KMS-11 (cell line): ENCODE results near the gene PRR15L.

Experiments used
- H2AFZ ChIP-seq: fragments of 200-600 bp; sonication (generic); 2 replicates; pipeline ENCODE4 v1.6.1; 2016; ENCODE audit warnings: antibody characterized with exemption, mixed run types, low read depth
- H3K27ac ChIP-seq: fragments of 200-600 bp; sonication (generic); 2 replicates; pipeline ENCODE4 v1.6.1; 2016; ENCODE audit warnings: mild to moderate bottlenecking, mixed run types
- H3K27me3 ChIP-seq: fragments of 200-600 bp; sonication (generic); 2 replicates; pipeline ENCODE4 v1.6.1; 2017; ENCODE audit warnings: mild to moderate bottlenecking, low read depth, mixed run types, moderate library complexity; ENCODE audit not compliant: insufficient read depth
- H3K36me3 ChIP-seq: fragments of 200-600 bp; sonication (generic); 2 replicates; pipeline ENCODE4 v1.6.1; 2017; ENCODE audit warnings: mild to moderate bottlenecking, mixed run types; ENCODE audit not compliant: insufficient read depth
- H3K4me1 ChIP-seq: fragments of 200-600 bp; sonication (generic); 2 replicates; pipeline ENCODE4 v1.6.1; 2016; ENCODE audit warnings: mild to moderate bottlenecking, low read depth, mixed run types; ENCODE audit not compliant: poor library complexity, severe bottlenecking
- H3K4me2 ChIP-seq: fragments of 200-600 bp; sonication (generic); 2 replicates; pipeline ENCODE4 v1.7.0; 2016; ENCODE audit warnings: mild to moderate bottlenecking, mixed run types
- H3K4me3 ChIP-seq: fragments of 200-600 bp; sonication (generic); IDR thresholded peaks from 2 replicates; pipeline ENCODE4 v1.6.1; 2017; ENCODE audit warnings: low read depth, low read length, mixed read lengths; ENCODE audit not compliant: insufficient read depth
- H3K79me2 ChIP-seq: fragments of 200-600 bp; sonication (generic); 2 replicates; pipeline ENCODE4 v1.6.1; 2016; ENCODE audit warnings: low read depth, mixed run types; ENCODE audit not compliant: insufficient read depth
- H3K9ac ChIP-seq: fragments of 200-600 bp; sonication (generic); 2 replicates; pipeline ENCODE4 v1.6.1; 2016; ENCODE audit warnings: mild to moderate bottlenecking, mixed run types
- H4K20me1 ChIP-seq: fragments of 200-600 bp; sonication (generic); 2 replicates; pipeline ENCODE4 v1.6.1; 2016; ENCODE audit warnings: mild to moderate bottlenecking, mixed run types; ENCODE audit not compliant: insufficient read depth
- TF ChIP-seq, protein P1 (sequence below): fragments of 200-600 bp; sonication (generic); conservative IDR thresholded peaks from 2 replicates; pipeline ENCODE4 v1.6.1; 2017; ENCODE audit warnings: low read depth, mild to moderate bottlenecking, antibody characterized with exemption, low read length, moderate library complexity, mixed read lengths

PRR15L gene

DNA sequence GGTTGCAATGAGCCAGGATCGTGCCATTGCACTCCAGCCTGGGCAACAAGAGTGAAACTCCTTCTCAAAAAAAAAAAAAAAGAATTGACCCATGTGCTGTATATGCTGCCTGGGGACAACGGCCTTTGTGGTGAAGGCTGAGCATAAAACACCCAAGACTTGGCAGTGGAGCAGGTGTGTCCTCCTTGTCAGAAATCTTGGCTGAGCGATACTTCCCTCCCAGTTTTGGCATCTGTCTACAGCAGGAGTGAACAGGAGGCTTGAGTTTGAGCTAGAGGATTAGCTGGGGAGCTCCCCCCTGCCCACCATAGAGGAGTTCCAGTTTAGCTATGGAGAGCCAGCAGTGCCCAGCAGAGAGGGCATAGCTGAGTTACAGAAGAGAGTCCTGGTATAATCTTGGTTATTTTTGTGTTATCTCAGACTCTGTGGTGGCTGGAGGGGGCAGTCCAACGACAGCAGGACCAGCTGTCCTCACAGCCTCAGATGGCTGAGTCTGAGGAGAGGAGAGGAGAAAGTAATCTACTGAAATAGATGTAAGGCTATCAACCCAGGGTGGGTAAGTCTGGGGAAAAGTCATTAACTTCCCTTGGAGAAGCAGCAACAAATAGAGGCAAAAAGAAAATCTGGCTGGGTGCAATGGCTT is 43.3 kb downstream of the PRR15L start:
- TF ChIP-seq, protein P1, sequence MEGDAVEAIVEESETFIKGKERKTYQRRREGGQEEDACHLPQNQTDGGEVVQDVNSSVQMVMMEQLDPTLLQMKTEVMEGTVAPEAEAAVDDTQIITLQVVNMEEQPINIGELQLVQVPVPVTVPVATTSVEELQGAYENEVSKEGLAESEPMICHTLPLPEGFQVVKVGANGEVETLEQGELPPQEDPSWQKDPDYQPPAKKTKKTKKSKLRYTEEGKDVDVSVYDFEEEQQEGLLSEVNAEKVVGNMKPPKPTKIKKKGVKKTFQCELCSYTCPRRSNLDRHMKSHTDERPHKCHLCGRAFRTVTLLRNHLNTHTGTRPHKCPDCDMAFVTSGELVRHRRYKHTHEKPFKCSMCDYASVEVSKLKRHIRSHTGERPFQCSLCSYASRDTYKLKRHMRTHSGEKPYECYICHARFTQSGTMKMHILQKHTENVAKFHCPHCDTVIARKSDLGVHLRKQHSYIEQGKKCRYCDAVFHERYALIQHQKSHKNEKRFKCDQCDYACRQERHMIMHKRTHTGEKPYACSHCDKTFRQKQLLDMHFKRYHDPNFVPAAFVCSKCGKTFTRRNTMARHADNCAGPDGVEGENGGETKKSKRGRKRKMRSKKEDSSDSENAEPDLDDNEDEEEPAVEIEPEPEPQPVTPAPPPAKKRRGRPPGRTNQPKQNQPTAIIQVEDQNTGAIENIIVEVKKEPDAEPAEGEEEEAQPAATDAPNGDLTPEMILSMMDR = no peak
- H3K4me1 ChIP-seq = no peaks in the 10 kb centered on the region
- H2AFZ ChIP-seq = no peak overlapping the region
- no peak overlapping the region for H3K9ac ChIP-seq
- H3K27ac ChIP-seq = no peak overlapping the region
- no peaks in the 10 kb centered on the region for H3K79me2 ChIP-seq
- H3K27me3 ChIP-seq = no peaks in the 10 kb centered on the region
- H3K4me2 ChIP-seq = no peak overlapping the region
- no peaks in the 10 kb centered on the region for H3K36me3 ChIP-seq
- H4K20me1 ChIP-seq = no peaks in the 10 kb centered on the region
- H3K4me3 ChIP-seq = no peak overlapping the region

DNA sequence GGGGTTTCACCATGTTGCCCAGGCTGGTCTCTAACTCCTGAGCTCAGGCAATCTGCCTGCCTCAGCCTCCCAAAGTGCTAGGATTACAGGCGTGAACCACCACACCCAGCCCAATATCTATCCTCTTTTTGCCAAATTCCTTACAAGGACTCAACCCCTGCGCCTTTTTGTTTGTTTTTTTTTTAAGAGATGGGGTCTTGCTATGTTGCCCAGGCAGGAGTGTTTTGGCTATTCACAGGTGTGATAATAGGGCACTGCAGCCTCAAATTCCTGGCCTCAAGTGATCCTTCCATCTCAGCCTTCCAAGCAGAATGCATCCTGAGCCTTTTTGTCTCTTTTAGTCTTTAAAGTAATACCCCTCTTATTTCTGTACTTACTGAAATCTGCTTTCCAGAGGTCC is 44.6 kb downstream of the PRR15L start:
- Histone ChIP-seq H3K4me3 (no peak overlapping the region), H3K9ac (no peak overlapping the region), H3K79me2 (no peaks in the 10 kb centered on the region), H3K36me3 (no peaks in the 10 kb centered on the region), H3K4me2 (no peak overlapping the region), H3K27ac (no peak overlapping the region), H3K4me1 (peaks cover 4% of the 10 kb centered on the region), H3K27me3 (no peaks in the 10 kb centered on the region), H4K20me1 (no peaks in the 10 kb centered on the region), H2AFZ (no peak overlapping the region)
- TF ChIP-seq, protein P1 = no peak

DNA sequence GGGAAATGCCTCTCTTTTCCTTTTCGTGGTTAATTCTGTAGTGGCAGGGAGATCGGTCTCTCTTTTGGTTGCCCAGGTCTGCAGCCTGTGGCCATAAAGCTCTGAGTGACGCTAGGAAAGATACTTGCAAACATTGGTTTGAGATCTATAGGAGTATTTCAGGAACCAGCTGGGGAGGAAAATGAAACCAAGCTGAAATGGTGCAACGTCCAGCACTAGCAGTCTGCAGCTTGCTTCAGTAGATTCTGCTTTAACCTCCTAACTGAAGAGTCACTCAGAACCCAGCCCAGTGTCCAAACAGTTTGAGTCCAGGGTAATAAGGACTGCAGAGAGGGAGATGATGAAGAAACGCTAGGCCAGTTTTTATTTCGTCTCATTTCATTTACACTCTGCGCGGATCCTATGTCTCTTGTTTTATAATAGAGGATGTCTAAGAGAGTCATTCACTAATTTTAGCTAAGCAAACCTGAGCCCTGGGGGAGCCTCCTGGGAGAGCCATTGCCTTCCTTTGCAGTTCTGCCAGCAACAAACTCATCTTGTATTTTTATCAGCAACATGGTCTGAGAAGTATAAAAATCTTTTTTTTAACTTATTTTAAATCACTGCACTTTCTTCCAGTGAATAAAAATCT is 49.6 kb downstream of the PRR15L start:
- Histone ChIP-seq H4K20me1 (no peaks in the 10 kb centered on the region), H3K36me3 (no peaks in the 10 kb centered on the region), H3K27me3 (no peaks in the 10 kb centered on the region), H3K27ac (no peak overlapping the region), H3K4me1 (peaks cover 9% of the 10 kb centered on the region), H3K4me3 (no peak overlapping the region), H3K4me2 (no peak overlapping the region), H3K79me2 (no peaks in the 10 kb centered on the region), H3K9ac (no peak overlapping the region), H2AFZ (no peak overlapping the region)
- TF ChIP-seq, protein P1 = no peak

DNA sequence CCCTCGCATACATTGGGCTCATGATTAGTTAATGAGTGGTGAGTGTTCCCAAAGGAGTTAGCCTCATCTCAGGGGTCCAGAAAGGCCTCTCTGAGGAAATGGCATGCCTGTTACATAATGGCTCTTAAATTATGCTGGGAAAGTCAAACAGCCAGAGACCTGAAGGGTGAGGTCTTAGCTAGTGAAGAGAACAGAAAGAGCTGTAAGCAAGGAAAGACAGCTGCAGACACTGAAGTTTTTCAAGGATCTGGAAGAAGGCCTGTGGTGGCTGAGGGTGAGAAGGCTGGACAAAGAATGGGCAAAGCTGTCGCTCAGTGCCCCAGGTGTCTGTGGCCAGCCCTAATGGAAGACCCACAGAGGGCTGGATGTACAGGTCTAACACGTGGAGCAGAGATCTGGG is 51.2 kb downstream of the PRR15L start:
- H3K27me3 ChIP-seq = no peaks in the 10 kb centered on the region
- no peaks in the 10 kb centered on the region for H3K79me2 ChIP-seq
- TF ChIP-seq, protein P1 = no peak
- no peak overlapping the region for H3K27ac ChIP-seq
- H3K4me3 ChIP-seq = no peak overlapping the region
- no peak overlapping the region for H2AFZ ChIP-seq
- H3K9ac ChIP-seq = no peak overlapping the region
- no peaks in the 10 kb centered on the region for H3K36me3 ChIP-seq
- peaks cover 9% of the 10 kb centered on the region for H3K4me1 ChIP-seq
- no peak overlapping the region for H3K4me2 ChIP-seq
- H4K20me1 ChIP-seq = no peaks in the 10 kb centered on the region
